Stomach (tissue), 4 donors: ENCODE data around the gene TSNAXIP1.

Source experiments
- CTCF ChIP-seq, 7 experiments: fragments of 450-650 bp in 4 of 7; fragments of 200-600 bp in 3 of 7; sonication (generic) in 3 of 7; IDR thresholded peaks; one replicate each; pipeline ENCODE4 v1.5.1; 2016 to 2019; ENCODE audit warnings: antibody characterized with exemption in 7 of 7, control low read depth in 2 of 7, mild to moderate bottlenecking in 1 of 7
- POLR2A ChIP-seq, 4 donors: fragments of 450-650 bp; IDR thresholded peaks; one replicate each; pipeline ENCODE4 v1.6.1; 2016; ENCODE audit warnings: antibody characterized with exemption in 4 of 4, control low read depth in 2 of 4, mild to moderate bottlenecking in 1 of 4, moderate library complexity in 1 of 4

- no peak for TF ChIP-seq CTCF (IDR thresholded peaks at IDR 0.05)
- peak in 1 of 4 donors; percentile 67 for TF ChIP-seq POLR2A (IDR thresholded peaks at IDR 0.05)
Measured at GRCh38 chr16:67833415-67834241, 26.9 kb downstream of the TSNAXIP1 start.
